GM18873 (cell line): ENCODE data around the gene CFAP65.

Experiments
- ATAC-seq: cut with Tn5 transposase; IDR thresholded peaks from one replicate; pipeline ENCODE4 v1.9.1; 2021; ENCODE audit warnings: mild to moderate bottlenecking, moderate library complexity, moderate number of reproducible peaks; ENCODE audit not compliant: unreplicated experiment, low FRiP score

Gene CFAP65

GRCh38 chr2:219060821-219061791 lies 19.8 kb upstream of the CFAP65 start, which contains the start of gene IHH:
IHH (minus strand) TSS chr2:219060921; CDS start chr2:219060467, 454 bp downstream.
- no peak for ATAC-seq

GRCh38 chr2:219059725-219060682 lies 18.7 kb upstream of the CFAP65 start:
- no peak for ATAC-seq

- no peak for ATAC-seq
These were observed 18.0 kb upstream of the CFAP65 start for GRCh38 chr2:219059375-219059724.

GRCh38 chr2:219058541-219059374 lies 17.4 kb upstream of the CFAP65 start:
- ATAC-seq, result no peak

- peak; percentile 75 for ATAC-seq
These were observed 16.6 kb upstream of the CFAP65 start for GRCh38 chr2:219057709-219058540.

GRCh38 chr2:219056896-219057708 lies 15.8 kb upstream of the CFAP65 start:
- ATAC-seq, result no peak

GRCh38 chr2:219056176-219056895 lies 15.0 kb upstream of the CFAP65 start:
- no peak for ATAC-seq

- no peak for ATAC-seq
These were observed 13.9 kb upstream of the CFAP65 start for GRCh38 chr2:219054956-219055903.

- no peak for ATAC-seq
These were observed 8.0 kb upstream of the CFAP65 start for GRCh38 chr2:219049282-219049681.

GRCh38 chr2:219045937-219046550 lies 4.7 kb upstream of the CFAP65 start:
- ATAC-seq, result no peak

GRCh38 chr2:219042750-219043149 lies 1.4 kb upstream of the CFAP65 start:
- no peak for ATAC-seq

GRCh38 chr2:219042157-219042556 lies 841 bp upstream of the CFAP65 start:
- ATAC-seq, result no peak

GRCh38 chr2:219038600-219038999 lies 2.7 kb downstream of the CFAP65 start:
- ATAC-seq, result no peak

- ATAC-seq, result no peak
These were observed 3.4 kb downstream of the CFAP65 start for GRCh38 chr2:219037783-219038499.

GRCh38 chr2:219035942-219036341 lies 5.4 kb downstream of the CFAP65 start:
- ATAC-seq, result no peak

- ATAC-seq, result no peak
These were observed 6.5 kb downstream of the CFAP65 start for GRCh38 chr2:219034823-219035222.
